Measurements from ENCODE around the gene AMPD3.

AMPD3 gene

DNA sequence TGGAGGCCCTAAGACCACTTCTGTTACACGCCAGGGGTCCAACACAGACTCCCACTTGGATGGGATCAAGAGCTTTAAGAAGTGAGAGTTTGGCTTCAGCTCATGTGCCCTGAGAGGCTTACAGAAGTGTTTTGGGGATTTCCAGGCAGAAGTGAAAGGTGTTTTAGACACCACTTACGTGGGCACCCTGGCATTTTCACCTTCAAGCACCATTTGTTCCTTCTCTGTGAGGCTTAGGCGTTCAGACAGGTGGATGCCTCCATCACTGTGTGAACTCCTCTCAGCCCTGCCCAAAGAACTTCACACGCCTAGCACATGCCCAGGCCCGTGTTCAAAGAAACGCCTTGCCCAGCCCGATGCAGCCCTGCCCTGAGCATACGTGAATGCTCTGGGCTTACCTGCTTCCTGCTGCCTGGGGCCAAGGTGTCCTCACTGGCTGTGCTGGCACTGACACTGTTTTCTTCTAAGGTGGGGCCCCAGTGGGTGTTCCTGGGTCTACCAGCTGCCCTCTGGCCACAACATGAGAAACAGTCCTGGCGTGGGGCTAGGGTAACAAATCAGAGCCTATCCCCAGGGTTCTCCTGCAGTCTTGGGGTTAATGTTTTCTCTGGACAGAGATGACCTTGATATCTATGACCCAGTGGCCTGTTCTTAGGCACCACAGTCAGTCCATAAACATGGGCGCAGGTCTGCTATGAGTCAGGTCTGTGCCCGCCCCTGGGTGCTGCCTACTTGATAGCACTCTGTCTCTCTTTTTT lies 34.0 kb downstream of the AMPD3 start:
- DNase-seq (ENCODE audit: low spot score), result peak; percentile 88

DNA sequence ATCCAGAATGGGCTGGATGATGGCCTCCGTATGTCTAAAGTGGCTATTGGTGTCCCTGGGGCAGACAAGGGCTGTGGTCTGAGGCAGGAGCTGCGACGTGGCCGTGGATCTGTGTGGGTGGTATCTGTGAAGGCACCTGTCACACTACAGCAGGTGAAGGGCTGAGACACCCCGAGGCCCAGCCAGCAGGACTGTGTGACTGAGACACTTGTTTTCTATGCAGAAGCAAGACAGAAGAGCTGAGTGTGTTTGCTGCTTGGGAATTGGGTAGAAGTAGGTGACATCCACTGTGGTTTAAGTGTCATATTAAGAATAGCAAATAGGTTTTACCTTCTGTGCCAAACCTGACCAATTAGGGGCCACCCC lies 35.0 kb downstream of the AMPD3 start:
- no peak for DNase-seq (ENCODE audit: low spot score)

DNA sequence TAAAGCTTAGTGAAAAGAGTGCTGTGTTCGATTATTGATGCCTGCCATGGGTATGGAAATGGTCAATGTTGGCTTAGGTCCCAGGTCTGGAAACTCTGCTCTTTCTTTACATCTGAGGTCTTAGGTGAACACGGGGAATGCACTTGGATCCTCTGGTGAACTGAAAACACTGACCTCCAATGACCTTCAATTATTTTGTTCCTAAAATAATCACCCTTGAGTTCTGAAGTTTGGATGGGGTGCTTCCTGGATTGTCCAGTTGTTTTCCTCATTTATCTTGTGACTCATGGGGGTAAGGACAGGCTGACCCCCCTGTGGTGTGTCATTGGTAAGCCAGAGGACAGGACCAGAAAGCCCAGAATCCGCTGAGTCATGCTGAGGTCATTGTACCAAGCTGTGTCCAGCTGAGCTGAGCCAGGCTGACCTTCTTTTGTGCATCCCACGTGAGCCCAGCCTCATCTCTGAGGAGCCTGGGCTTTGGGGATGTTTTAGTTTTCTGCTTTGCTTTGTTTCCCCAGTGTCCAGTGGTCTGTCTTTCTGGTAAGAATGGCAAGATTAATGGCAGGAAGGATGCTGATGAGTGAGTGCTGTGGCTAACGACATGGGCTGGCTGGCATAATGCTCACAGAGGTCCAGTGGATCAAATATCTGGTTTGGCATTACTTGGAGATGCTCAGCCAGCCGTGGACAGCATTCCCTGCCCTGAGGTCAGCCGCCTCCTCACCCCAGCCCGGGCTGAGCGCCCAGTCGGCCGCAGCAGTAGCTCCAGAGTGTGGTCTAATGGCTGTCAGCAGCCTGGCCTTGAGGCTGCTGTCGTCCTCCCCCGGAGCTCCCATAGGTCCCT lies 35.6 kb downstream of the AMPD3 start:
- DNase-seq (ENCODE audit: low spot score), result peak; percentile 61

DNA sequence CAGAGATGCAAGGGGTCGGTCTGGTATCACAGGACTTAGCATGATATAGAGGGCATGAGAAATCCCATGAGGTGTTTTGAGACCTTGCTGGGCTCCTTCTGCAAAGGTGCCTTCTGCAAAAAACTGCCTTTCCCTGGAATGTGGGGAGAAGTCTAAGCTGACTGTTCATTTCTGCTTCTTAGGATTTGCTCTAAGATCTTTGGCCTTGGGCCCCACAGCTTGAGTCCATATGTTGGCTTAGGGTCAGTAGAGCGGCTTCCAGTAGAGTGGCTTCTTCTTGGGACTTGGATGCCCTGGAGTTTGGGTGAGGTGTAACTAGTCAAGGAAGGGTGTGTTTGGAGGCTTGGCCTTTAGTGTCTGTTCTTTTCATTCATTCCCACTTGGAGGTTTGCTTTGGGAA lies 37.0 kb downstream of the AMPD3 start:
- DNase-seq (ENCODE audit: low spot score), result no peak

- DNase-seq (ENCODE audit: low spot score), result no peak
Measured at GRCh38 chr11:10493041-10493663, 38.1 kb downstream of the AMPD3 start.

- no peak for DNase-seq (ENCODE audit: low spot score)
Measured at GRCh38 chr11:10494636-10495463, 39.8 kb downstream of the AMPD3 start.

GRCh38 chr11:10495464-10495786 lies 40.4 kb downstream of the AMPD3 start:
- no peak for DNase-seq (ENCODE audit: low spot score)

DNA sequence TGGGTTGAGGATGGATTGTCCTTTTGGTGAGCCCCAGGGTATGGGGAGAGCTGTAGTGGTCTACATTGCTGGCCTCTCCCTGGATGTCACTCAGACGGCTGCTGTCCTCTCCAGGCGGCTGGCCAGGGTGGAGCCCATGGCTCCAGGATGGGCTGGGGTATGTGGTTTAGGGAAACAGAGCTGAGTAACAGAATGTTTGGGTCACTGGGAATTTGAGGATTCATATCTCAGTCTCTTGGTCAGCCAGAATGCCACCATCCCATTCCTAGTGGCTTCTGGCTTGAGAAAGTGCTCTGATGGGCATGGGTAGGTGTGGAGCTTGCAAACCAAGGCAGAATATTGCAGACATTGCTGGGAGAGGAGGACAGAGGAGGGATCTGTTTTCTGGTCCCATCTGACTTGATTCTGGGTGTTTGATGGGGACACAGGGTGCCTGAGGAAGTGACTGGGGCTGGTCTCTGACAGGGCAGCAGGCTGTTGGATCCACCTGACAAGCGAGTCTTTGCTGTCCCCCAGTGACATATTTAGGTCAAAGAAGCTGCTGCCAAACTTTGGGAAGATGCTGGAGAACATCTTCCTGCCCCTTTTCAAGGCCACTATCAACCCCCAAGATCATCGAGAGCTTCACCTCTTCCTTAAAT lies 41.4 kb downstream of the AMPD3 start:
- DNase-seq (ENCODE audit: low spot score), result no peak

DNA sequence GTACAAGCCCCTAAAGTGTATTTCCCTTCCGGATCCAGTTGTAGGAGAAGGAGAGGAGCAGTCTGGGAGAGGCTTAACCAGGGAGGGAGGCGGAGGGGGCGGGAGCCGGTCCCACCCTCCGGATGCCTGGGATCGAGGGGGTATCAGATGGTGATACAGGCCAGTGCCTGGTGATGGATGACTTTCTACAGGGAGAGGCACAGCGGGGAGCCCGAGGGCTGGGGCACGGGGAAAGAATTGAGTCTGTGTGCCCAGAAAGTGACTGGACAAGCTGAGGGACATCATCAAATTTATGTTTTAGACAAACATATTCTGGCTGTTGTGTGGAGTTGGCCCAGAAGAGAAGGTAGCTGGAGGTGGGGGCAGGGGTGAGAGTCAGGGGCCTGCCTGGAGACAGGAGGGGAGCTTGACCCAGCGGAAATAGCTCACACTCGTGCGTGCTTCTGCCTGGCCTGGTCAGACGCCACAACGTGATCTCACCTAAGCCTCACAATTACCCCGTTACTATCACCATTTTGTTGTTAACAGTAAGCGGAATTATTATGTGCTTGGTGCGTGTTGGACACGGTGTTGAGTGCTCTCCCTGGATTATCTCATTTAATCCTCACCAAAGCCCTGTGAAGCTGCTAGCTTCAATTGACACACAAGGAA lies 42.4 kb downstream of the AMPD3 start:
- no peak for DNase-seq (ENCODE audit: low spot score)

DNA sequence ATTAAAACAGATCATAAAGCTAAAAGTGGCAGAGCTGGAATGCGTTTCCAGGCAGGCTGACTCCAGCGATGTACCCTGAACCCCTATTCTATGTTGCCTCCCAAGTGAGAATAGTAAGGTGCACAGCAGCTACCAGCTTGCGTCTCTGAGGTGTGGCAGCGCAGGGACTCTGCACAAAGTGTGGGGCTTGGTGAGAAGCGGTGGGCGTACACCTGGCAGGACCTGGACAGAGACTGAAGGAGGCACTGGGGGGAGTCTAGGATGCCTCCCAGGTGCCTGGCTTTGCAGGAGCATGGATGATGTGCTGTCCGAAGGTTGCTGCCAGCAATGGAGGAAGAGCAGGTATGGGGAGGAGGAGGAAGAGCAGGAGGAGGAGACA lies 42.9 kb downstream of the AMPD3 start:
- DNase-seq (ENCODE audit: low spot score), result no peak

DNA sequence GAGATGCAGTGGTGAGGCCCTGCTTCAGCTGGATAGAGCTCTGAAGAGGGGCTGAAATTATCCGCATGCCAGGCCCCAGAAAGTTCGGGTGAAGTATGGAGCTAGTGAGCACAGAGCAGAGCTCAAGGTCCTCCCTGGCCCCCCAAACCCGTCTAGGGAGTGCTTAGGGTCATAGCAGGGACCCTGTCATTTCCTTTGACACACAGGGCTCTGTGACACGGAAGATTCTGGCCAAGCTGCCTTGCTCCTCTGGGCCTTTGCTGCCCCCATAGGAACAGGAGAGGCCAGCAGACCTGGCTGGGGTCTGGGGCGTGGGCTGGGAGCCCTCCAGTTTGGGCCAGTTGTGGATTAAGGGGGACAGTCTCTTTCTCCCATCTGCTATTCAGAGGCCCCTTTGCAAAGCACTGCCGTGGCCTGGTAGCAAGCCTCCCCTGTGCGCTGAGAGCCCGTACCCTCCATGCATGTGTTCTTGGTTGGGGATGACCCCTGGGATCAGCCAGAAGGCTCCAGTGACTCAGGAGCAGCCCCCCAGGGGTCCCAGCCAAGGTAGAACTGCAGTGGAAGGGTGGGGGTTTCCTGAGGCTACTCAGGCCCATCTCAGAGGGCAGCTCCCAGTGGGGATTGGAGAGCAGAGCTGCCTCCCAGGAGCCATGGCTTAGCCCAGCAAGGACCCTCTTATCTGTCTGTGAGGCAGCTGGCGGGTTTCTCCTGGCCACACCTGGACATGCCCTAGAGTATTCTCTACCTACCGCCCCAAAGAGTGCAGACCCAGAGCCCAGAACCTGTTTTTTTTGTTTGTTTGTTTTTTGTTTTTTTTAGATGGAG lies 43.6 kb downstream of the AMPD3 start:
- DNase-seq (ENCODE audit: low spot score), result no peak

DNA sequence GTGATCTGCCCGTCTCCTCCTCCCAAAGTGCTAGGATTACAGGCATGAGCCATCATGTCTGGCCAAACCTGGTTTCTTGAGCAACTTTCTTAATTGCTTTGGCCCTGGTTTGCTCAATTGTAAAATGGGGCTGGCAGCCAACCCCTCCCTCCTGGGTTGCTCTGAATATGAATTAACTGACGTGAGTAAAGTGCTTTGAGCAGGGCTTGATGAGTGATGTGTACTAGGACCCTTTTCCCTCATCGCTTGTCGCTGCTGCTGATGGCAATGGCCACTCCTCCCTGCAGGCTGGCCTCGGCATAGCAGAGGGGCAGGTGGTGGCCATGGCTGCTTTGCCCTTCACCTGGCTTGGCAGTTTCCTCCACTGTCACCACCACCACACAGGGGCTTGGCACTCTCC lies 44.4 kb downstream of the AMPD3 start:
- DNase-seq (ENCODE audit: low spot score), result no peak

- DNase-seq (ENCODE audit: low spot score), result no peak
Measured at GRCh38 chr11:10499874-10500601, 45.0 kb downstream of the AMPD3 start.

GRCh38 chr11:10500757-10501684 lies 46.0 kb downstream of the AMPD3 start:
- DNase-seq (ENCODE audit: low spot score), result no peak

- DNase-seq (ENCODE audit: low spot score), result no peak
Measured at GRCh38 chr11:10502065-10502680, 47.1 kb downstream of the AMPD3 start.

GRCh38 chr11:10502770-10503169 lies 47.7 kb downstream of the AMPD3 start:
- DNase-seq (ENCODE audit: low spot score), result no peak

DNA sequence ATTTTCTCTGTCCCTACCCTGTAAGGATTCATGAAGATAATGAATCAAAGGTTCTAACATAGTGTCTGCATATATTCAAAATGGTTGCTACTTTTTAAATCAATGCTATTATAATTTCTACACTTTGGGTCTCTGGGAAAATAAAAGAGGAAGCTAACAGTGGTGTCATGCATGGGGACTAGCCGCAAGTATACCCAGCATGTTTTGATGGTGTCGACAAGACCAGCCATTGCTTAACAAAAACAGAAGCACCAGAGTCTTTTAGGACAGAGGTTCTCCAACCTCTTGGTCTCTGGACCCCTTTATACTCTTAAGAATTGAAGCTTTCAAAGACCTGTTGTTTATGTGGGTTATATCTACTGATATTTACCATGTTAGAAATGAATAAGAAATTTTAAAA lies 48.2 kb downstream of the AMPD3 start:
- no peak for DNase-seq (ENCODE audit: low spot score)
